Measurements from ENCODE around the gene SLC2A14.

DNA sequence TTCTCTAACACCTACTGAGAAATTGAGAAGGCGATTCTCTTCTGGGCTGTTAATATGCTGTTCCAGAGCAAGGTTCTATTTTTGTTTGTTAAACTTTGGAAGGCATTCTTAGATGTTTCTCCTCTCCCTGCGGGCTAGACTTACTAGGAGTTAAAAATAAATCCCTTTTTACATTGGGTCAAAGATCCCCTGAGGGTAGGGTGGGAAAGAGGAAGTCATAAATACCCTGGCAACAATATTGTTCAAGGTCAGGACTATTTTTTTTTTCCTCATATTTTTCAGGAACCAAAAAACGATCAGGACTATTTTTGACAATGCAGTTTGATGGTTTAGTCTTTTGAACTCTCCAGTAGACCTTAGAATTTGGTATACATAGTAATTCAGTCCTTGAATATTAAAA, 12.0 kb upstream of the SLC2A14 start:
- TF ChIP-seq, protein P1, sequence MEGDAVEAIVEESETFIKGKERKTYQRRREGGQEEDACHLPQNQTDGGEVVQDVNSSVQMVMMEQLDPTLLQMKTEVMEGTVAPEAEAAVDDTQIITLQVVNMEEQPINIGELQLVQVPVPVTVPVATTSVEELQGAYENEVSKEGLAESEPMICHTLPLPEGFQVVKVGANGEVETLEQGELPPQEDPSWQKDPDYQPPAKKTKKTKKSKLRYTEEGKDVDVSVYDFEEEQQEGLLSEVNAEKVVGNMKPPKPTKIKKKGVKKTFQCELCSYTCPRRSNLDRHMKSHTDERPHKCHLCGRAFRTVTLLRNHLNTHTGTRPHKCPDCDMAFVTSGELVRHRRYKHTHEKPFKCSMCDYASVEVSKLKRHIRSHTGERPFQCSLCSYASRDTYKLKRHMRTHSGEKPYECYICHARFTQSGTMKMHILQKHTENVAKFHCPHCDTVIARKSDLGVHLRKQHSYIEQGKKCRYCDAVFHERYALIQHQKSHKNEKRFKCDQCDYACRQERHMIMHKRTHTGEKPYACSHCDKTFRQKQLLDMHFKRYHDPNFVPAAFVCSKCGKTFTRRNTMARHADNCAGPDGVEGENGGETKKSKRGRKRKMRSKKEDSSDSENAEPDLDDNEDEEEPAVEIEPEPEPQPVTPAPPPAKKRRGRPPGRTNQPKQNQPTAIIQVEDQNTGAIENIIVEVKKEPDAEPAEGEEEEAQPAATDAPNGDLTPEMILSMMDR (conservative IDR thresholded peaks at IDR 0.05) = no peak
- TF ChIP-seq EZH2 (IDR thresholded peaks at IDR 0.05; ENCODE audit: low read depth) = no peak

Data from PC-9 (cell line).